PC-3 (cell line): Measurements from ENCODE around the gene GMPR.

Source experiments
- EZH2 ChIP-seq: fragments of 300-600 bp; sonication (generic); IDR thresholded peaks from one replicate; pipeline ENCODE4 v1.6.1; 2017; ENCODE audit warnings: antibody characterized with exemption, mild to moderate bottlenecking, low read length; ENCODE audit not compliant: unreplicated experiment
- EZH2phosphoT487 ChIP-seq: fragments of 300-600 bp; sonication (generic); IDR thresholded peaks from 2 replicates; pipeline ENCODE4 v1.6.1; 2018; ENCODE audit warnings: mild to moderate bottlenecking, antibody characterized with exemption, low read length, borderline replicate concordance
- TF ChIP-seq, protein P1 (sequence below): fragments of 300-600 bp; sonication (generic); conservative IDR thresholded peaks from 2 replicates; pipeline ENCODE4 v1.5.1; 2017; ENCODE audit warnings: antibody characterized with exemption, low read depth, mild to moderate bottlenecking, low read length

DNA sequence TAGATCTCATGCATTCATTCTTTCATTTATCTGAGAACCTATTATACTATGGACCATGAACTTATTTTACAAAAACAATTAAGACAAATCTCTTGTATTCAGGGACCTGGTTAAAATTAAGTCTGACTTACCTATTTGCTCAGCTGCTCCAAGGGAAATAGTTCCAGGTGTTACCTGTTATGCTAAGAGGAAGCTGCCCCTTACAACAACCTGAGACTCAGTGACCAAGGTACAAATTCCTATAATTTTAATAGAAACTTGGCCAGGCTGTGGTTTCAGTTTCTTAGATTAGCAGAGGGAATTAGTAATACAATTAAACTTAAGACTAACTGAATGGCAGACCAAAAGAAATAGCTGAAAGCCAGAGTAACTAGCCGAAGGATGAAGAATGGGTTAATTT lies 48.2 kb upstream of the GMPR start:
- TF ChIP-seq, protein P1, sequence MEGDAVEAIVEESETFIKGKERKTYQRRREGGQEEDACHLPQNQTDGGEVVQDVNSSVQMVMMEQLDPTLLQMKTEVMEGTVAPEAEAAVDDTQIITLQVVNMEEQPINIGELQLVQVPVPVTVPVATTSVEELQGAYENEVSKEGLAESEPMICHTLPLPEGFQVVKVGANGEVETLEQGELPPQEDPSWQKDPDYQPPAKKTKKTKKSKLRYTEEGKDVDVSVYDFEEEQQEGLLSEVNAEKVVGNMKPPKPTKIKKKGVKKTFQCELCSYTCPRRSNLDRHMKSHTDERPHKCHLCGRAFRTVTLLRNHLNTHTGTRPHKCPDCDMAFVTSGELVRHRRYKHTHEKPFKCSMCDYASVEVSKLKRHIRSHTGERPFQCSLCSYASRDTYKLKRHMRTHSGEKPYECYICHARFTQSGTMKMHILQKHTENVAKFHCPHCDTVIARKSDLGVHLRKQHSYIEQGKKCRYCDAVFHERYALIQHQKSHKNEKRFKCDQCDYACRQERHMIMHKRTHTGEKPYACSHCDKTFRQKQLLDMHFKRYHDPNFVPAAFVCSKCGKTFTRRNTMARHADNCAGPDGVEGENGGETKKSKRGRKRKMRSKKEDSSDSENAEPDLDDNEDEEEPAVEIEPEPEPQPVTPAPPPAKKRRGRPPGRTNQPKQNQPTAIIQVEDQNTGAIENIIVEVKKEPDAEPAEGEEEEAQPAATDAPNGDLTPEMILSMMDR, result no peak
- TF ChIP-seq EZH2, result no peak
- TF ChIP-seq EZH2phosphoT487, result no peak
